ENCODE data around the gene ZNF232.

Gene ZNF232

DNA sequence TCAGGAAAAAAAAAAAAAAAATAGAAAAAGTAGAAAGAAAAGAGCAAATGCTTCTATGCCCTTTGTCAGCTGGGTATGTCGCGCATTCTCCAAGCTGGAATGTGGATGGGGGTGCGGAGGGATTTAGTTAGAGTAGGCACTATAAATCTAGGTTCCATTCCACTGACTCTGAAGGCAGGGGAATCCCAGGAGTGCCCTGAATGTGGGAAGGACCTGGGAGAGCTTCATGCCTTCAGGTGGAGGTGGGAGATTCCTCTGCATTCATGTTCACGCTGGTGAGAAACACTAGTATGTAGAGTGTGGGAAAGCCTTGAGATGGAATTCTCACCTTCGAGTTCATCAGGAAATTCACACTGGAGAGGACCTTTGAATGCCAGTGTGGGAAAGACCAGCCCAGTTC, 12.4 kb downstream of the ZNF232 start:
- no peak for DNase-seq (ENCODE audit: low read depth)
- TF ChIP-seq, protein P1, sequence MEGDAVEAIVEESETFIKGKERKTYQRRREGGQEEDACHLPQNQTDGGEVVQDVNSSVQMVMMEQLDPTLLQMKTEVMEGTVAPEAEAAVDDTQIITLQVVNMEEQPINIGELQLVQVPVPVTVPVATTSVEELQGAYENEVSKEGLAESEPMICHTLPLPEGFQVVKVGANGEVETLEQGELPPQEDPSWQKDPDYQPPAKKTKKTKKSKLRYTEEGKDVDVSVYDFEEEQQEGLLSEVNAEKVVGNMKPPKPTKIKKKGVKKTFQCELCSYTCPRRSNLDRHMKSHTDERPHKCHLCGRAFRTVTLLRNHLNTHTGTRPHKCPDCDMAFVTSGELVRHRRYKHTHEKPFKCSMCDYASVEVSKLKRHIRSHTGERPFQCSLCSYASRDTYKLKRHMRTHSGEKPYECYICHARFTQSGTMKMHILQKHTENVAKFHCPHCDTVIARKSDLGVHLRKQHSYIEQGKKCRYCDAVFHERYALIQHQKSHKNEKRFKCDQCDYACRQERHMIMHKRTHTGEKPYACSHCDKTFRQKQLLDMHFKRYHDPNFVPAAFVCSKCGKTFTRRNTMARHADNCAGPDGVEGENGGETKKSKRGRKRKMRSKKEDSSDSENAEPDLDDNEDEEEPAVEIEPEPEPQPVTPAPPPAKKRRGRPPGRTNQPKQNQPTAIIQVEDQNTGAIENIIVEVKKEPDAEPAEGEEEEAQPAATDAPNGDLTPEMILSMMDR (IDR thresholded peaks at IDR 0.05; ENCODE audit: control insufficient read depth, extremely low read depth, insufficient read depth), result no peak
- no peak overlapping the region for H3K4me3 ChIP-seq (ENCODE audit: low read depth, low read length)

DNA sequence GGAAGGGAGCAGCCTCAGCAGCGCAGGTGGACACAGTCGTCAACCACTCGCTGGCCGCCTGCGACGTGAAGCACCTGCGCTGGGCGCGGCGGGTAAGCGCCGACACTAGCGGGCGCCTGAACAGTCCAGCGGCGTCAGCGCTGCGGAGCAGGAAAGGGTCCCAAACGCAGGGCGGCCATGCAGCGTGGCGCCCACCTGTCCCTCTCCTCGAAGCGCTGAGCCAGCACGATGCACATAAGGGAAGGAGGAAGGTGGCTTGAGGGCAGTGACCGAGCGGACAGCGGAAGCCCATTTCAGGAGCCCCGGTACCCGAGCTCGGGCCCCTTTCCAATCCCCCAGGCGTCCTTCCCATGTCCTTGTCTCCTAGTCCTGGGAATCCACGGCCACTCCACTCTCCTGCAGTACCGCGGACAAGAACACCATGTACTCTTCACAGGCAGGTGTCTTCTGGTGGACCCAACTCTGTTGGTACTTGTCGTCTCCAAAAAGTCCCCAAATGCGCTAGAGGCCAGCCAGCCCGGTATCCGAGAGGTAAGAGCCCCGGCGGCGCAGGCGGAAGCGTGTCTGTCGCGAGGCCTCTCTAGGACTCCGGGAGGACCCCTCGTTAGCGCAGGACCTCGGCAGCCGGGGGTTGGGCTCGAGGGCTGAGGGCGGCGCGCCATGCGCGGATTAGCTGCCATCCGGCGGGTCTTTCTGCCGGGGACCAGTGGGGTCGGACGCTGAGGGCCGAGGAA, 14.4 kb downstream of the ZNF232 start:
- DNase-seq (ENCODE audit: low read depth), result no peak
- TF ChIP-seq, protein P1 (IDR thresholded peaks at IDR 0.05; ENCODE audit: control insufficient read depth, extremely low read depth, insufficient read depth), result no peak
- no peak overlapping the region for H3K4me3 ChIP-seq (ENCODE audit: low read depth, low read length)

DNA sequence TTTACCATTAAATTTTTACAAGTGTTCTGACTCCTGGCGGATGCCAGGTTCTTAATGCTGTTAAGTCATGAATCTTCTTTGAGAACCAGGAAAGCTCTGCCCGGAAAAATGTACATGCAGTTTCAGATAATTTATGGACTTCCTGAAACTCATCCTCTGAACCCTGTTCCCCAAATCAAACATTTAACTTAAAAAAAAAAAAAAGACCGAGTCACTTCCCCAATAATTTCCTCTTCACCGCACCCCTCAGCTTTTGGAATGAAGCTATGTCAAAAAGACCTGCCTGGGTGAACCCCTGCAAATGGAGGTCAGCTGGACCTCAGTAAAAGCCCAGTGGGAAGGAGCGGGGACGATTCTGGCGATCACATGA, 15.0 kb downstream of the ZNF232 start:
- DNase-seq (ENCODE audit: low read depth), result no peak
- TF ChIP-seq, protein P1 (IDR thresholded peaks at IDR 0.05; ENCODE audit: control insufficient read depth, extremely low read depth, insufficient read depth), result no peak
- H3K4me3 ChIP-seq (ENCODE audit: low read depth, low read length), result no peak overlapping the region

DNA sequence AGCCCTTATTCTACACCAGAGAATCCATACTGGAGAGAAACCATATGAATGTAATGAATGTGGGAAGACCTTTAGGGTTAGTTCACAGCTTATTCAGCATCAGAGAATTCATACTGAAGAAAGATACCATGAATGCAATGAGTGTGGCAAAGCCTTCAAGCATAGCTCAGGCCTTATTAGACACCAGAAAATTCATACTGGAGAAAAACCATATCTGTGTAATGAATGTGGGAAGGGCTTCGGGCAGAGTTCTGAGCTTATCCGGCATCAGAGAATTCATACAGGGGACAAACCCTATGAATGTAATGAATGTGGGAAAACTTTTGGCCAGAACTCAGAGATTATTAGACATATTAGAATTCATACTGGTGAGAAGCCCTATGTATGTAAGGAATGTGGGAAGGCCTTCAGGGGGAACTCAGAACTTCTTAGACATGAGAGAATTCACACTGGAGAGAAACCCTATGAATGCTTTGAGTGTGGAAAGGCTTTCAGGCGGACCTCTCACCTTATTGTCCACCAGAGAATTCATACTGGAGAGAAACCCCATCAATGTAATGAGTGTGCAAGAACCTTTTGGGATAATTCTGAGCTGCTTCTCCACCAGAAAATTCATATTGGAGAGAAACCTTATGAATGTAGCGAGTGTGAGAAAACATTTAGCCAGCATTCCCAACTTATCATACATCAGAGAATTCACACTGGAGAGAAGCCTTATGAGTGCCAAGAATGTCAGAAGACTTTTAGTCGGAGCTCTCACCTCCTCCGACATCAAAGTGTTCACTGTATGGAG, 19.3 kb downstream of the ZNF232 start:
- TF ChIP-seq, protein P1 (IDR thresholded peaks at IDR 0.05; ENCODE audit: control insufficient read depth, extremely low read depth, insufficient read depth), result no peak
- DNase-seq (ENCODE audit: low read depth), result no peak
- H3K4me3 ChIP-seq (ENCODE audit: low read depth, low read length), result no peak overlapping the region

DNA sequence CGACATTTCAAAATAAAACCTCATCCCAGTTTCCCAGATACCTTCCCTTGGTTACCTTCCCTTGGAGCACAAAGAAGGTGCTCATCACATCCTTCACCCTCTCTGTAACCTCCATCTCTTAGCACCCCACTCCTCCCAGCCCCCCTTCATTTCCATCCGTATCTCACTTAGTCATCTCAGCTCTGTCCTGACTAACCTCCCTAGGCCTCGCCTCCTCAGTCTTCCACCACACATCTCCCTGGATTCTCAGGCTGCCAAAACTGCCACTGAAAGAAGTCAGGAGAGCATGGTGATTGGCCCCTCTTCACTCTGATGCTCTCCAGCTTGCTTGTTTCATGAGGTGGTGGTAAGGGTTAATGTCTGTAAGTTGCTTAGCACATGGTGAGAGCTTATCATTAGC, 31.1 kb downstream of the ZNF232 start:
- no peak overlapping the region for H3K4me3 ChIP-seq (ENCODE audit: low read depth, low read length)
- TF ChIP-seq, protein P1 (IDR thresholded peaks at IDR 0.05; ENCODE audit: control insufficient read depth, extremely low read depth, insufficient read depth), result no peak
- no peak for DNase-seq (ENCODE audit: low read depth)

DNA sequence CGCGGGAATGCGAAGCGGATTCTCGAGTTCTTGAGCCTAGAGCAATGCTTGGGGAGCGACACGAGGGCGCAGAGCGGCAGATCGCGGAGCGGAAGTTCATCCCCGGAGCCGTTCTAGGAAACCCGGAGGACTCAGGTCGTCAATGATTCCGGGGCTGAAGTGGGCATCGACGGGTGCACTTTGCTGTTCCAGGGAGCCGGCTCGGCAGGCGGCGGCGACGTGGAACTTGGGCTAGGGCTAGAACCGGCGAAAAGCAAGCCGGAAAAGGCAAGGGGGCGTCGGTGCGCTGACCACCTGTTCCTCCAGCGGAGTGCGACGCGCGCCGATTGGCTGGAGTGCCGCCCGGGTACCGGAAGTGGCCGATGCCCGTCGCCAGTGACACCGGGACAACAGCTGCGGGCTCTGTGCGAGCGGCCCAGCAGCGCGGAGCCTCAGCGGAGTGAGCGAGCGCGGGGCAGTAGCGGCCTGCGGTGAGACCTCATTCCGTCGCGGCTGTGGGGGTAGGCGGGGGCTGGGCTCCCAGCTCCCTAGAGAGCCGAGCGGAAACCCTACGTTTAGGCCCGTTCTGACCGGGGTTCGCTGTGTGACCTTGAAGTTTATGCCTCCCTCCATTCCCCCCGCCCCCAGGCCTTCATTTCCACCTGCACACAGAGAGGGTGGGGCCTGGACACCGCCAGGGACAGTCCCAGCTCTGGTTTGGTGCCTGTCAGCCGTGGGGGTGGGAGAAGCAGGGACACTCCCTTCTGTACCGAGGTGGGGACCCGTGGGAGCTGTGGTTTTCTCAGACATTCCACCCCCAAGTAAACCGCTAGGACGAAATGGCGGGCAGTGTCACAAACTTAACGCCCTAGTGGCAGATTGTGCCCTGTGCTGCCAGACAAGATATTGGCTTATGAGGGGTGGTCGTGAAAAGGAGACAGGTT, 33.3 kb downstream of the ZNF232 start, which contains the start of gene ZFP3:
Gene ZFP3, plus strand, starts transcription at position 362 of the 923 bp plus-strand sequence. CDS start 13,038 bp downstream, outside the sequence.
- H3K4me3 ChIP-seq (ENCODE audit: low read depth, low read length), result no peak within 1 kb of the TSS
- DNase-seq (ENCODE audit: low read depth), result no peak
- TF ChIP-seq, protein P1 (IDR thresholded peaks at IDR 0.05; ENCODE audit: control insufficient read depth, extremely low read depth, insufficient read depth), result no peak
